Endothelial cell of umbilical vein (primary cell): ENCODE data around the gene KANSL1. TPM values are rescaled to one million over a fixed set of nuclear protein-coding genes. Genes with fewer than 3 reads are reported as not detected.

ENCODE experiments used
- BruUV-seq: library from RNA; stranded (reverse); fragments of 400-500 nt; replicated peaks from 2 replicates; lab custom pipeline; 2021; lab: Mats Ljungman, UMichigan
- CTCF ChIA-PET: fragments of 300-600, 350-600 bp; sonication (Branson Sonifier 250); formaldehyde crosslinking; loops from one replicate; lab custom pipeline; 2021; ENCODE audit warnings: antibody characterized with exemption, inconsistent platforms; lab: Charles Lee
- POLR2A ChIA-PET: fragments of 300-600, 350-600 bp; sonication (Branson Sonifier 250); formaldehyde crosslinking; loops from one replicate; lab custom pipeline; 2021; ENCODE audit warnings: antibody characterized with exemption, inconsistent platforms; lab: Charles Lee
- DNase-seq: peaks from one replicate; pipeline ENCODE4 v3.0.0-alpha.2; 2011; ENCODE audit warnings: low read depth, low spot score
- FAIRE-seq: peaks from 2 replicates; lab custom pipeline; 2011; peaks lifted over from hg19 to GRCh38; lab: Jason Lieb, UNC
- H2AFZ ChIP-seq: 2 replicates; pipeline ENCODE4 v1.6.0; 2012; ENCODE audit warnings: low read depth, low read length, control low read depth, inconsistent platforms
- H3K27ac ChIP-seq: 2 replicates; pipeline ENCODE4 v1.5.1; 2011; ENCODE audit warnings: low read depth, mild to moderate bottlenecking, control low read depth, low read length, moderate library complexity; ENCODE audit not compliant: insufficient read depth
- H3K27me3 ChIP-seq, 2 experiments: 2 replicates each; pipeline versions ENCODE4 v1.6.0 to v1.6.1; 2011; ENCODE audit warnings: low read length in 2 of 2, mixed read lengths in 1 of 2; ENCODE audit not compliant: control insufficient read depth in 2 of 2, insufficient read depth in 2 of 2
- H3K36me3 ChIP-seq, 2 experiments: 2 replicates in 1 of 2; 3 replicates in 1 of 2; pipeline ENCODE4 v1.5.1; 2011; ENCODE audit warnings: low read length in 2 of 2, mild to moderate bottlenecking in 1 of 2, moderate library complexity in 1 of 2; ENCODE audit not compliant: control insufficient read depth in 2 of 2, insufficient read depth in 2 of 2; ENCODE audit errors: extremely low read depth in 1 of 2
- H3K4me1 ChIP-seq: 3 replicates; pipeline ENCODE4 v1.5.1; 2011; ENCODE audit warnings: mild to moderate bottlenecking, low read length; ENCODE audit not compliant: control insufficient read depth, insufficient read depth; ENCODE audit errors: extremely low read depth
- H3K4me2 ChIP-seq: 2 replicates; pipeline ENCODE4 v1.6.1; 2011; ENCODE audit warnings: low read length, control low read depth, mixed read lengths; ENCODE audit not compliant: insufficient read depth
- H3K4me3 ChIP-seq, 3 experiments: fragments of 200-600 bp in 1 of 3; sonication (generic), shearing (Covaris generic) in 1 of 3; replicated peaks in 1 of 3; 2 replicates each; pipeline ENCODE4 v1.5.1; 2011 to 2016; ENCODE audit warnings: control low read depth in 3 of 3, low read length in 3 of 3, mild to moderate bottlenecking in 2 of 3, inconsistent platforms in 1 of 3, low read depth in 1 of 3, moderate library complexity in 1 of 3; ENCODE audit not compliant: insufficient read depth in 1 of 3
- H3K79me2 ChIP-seq: 2 replicates; pipeline ENCODE4 v1.6.0; 2012; ENCODE audit warnings: low read length, inconsistent platforms; ENCODE audit not compliant: control insufficient read depth, insufficient read depth
- H3K9ac ChIP-seq: replicated peaks from 2 replicates; pipeline ENCODE3; 2011; ENCODE audit warnings: low read length, control low read depth; ENCODE audit not compliant: insufficient read depth; ENCODE audit errors: extremely low read depth
- H3K9me1 ChIP-seq: replicated peaks from 3 replicates; pipeline ENCODE4 v1.6.0; 2011; ENCODE audit warnings: mild to moderate bottlenecking, low read length; ENCODE audit not compliant: control insufficient read depth, insufficient read depth; ENCODE audit errors: extremely low read depth
- H3K9me3 ChIP-seq: replicated peaks from 2 replicates; pipeline ENCODE4 v1.5.1; 2012; ENCODE audit warnings: low read length, inconsistent platforms; ENCODE audit not compliant: control insufficient read depth, insufficient read depth
- H4K20me1 ChIP-seq: replicated peaks from 2 replicates; pipeline ENCODE3; 2011; ENCODE audit warnings: mild to moderate bottlenecking, low read length; ENCODE audit not compliant: control insufficient read depth, insufficient read depth; ENCODE audit errors: extremely low read depth
- CTCF ChIP-seq, 2 donors: IDR thresholded peaks; 1 replicate in 1 of 2; 2 replicates in 1 of 2; pipeline ENCODE4 v1.5.1; 2011; ENCODE audit warnings: low read length in 2 of 2, mild to moderate bottlenecking in 2 of 2, moderate library complexity in 2 of 2, control low read depth in 1 of 2, inconsistent platforms in 1 of 2, low read depth in 1 of 2; ENCODE audit not compliant: insufficient read depth in 1 of 2; ENCODE audit errors: extremely low read depth in 1 of 2
- FOS ChIP-seq: IDR thresholded peaks from 2 replicates; pipeline ENCODE4 v1.6.1; 2011; ENCODE audit warnings: mild to moderate bottlenecking, low read length, moderate library complexity, borderline replicate concordance; ENCODE audit not compliant: insufficient read depth
- GATA2 ChIP-seq: IDR thresholded peaks from 2 replicates; pipeline ENCODE4 v1.7.0; 2011; ENCODE audit warnings: low read depth, mild to moderate bottlenecking, moderate library complexity, mixed read lengths, low read length; ENCODE audit not compliant: insufficient read length, insufficient read depth
- JUN ChIP-seq: IDR thresholded peaks from 2 replicates; pipeline ENCODE4 v1.6.1; 2011; ENCODE audit warnings: borderline replicate concordance, low read depth; ENCODE audit not compliant: insufficient read length, insufficient read depth
- POLR2AphosphoS5 ChIP-seq: IDR thresholded peaks from 2 replicates; pipeline ENCODE4 v1.6.1; 2012; ENCODE audit warnings: low read depth, mild to moderate bottlenecking, control low read depth, low read length, moderate library complexity; ENCODE audit not compliant: insufficient read depth
- dilution Hi-C: fragments of 300-500 bp; cut with MboI; formaldehyde crosslinking; loops from one replicate; pipeline ENCODE4 v1.15.0; 2019; ENCODE audit warnings: low sequenced_read_pairs; ENCODE audit not compliant: extremely low pct_ligation_motif_present
- intact Hi-C: fragments of 100-400 bp; cut with micrococcal nuclease; formaldehyde crosslinking; loops from one replicate; pipeline ENCODE4 v1.10.0; 2022
- polyA plus RNA-seq, 4 experiments: library from polyadenylated mRNA; depleted of rRNA in 3 of 4; stranded (reverse) in 3 of 4; unstranded in 1 of 4; fragments of >200 nt; gene quantifications; 2 replicates each; pipeline versions ENCODE4 v1.2.1 to v1.2.3, GENCODE V29; 2011 to 2012; ENCODE audit warnings: missing spikeins in 1 of 4
- total RNA-seq: library from RNA; stranded (reverse); gene quantifications from 2 replicates; pipeline ENCODE4 v1.2.3, GENCODE V29; 2021

KANSL1 gene
- total and polyA plus RNA-seq, 2 donors (not counting 3 experiments of a cell fraction or from before 2014, with no cell fraction given), result 29.1 to 74.0 TPM

GRCh38 chr17:46163316-46163715, 29.9 kb downstream of the KANSL1 start:
- Histone ChIP-seq H3K9me3 (no peaks in the 10 kb centered on the region), H3K36me3 (peaks cover 0 to 2% of the 10 kb centered on the region in 2 experiments), H2AFZ (no peak overlapping the region), H3K4me3 (no peak overlapping the region), H3K79me2 (peaks cover 98% of the 10 kb centered on the region), H3K9me1 (peaks cover 6% of the 10 kb centered on the region), H3K9ac (no peak overlapping the region), H3K27me3 (no peaks in the 10 kb centered on the region), H4K20me1 (peaks cover 42% of the 10 kb centered on the region), H3K4me1 (peaks cover 27% of the 10 kb centered on the region), H3K4me2 (no peak overlapping the region), H3K27ac (no peak overlapping the region)
- intact Hi-C loops, result no loop called here
- dilution Hi-C loops, result no loop called here
- no peak for FAIRE-seq
- ChIA-PET POLR2A (interaction anchor here (0.6 kb wide), 1 partner anchor 100 kb away, joined by 10 read pairs; no protein-coding TSS in a partner anchor), CTCF (interaction anchor here (0.9 to 2.8 kb wide), 3 partner anchors 30 to 119 kb away, joined by 4 to 11 read pairs (median 4); partner anchors contain the start of gene KANSL1)
- no peak for DNase-seq
- BruUV-seq, result no TSS peak
- TF ChIP-seq POLR2AphosphoS5 (no peak), JUN (no peak), CTCF (IDR thresholded peaks at IDR 0.05; ENCODE audit: extremely low read depth in 1 of 2, insufficient read depth in 1 of 2, low read depth in 1 of 2, low read length in 2 of 2) (no peak), FOS (no peak), GATA2 (no peak)
